ENCODE measurements around the gene WNT8A. TPM values are rescaled to one million over a fixed set of nuclear protein-coding genes. Genes with fewer than 3 reads are reported as not detected.

WNT8A gene
- total RNA-seq, 1 experiment from 2014 or later = not detected

DNA sequence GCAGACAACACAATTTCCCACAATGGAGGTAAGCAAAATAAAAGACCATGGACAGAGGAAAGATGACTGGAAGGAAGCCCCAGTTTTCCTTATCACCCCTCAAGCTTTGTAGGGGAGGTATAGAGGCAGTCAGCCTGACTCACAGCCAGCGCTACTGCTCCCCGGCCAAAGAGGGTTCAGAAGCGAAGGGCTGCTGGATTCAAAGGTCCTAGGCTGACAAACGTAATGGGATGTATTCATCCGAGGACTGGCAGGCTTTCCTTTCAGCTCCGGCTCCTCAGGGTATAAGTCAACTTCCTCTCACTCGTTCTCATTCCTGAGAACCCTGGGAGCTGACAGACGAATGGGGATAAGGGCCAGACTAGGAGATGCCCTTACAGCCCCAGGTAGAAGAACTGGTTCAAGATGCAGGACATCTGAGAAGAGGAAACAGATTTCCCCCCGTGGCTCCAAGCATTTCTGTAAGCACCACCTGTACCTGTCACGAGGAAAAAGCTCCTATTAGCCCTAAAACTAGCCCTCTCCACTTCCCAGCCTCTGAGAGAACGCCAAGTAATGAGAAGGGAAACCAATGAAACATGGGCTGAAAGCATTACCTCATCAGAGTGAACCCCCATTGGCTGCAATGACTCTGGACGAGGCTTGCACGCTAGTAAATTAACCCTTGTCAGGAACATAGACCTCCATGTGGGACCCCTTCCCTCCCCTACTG is 28.8 kb upstream of the WNT8A start (continued):
- TF ChIP-seq, protein P1, sequence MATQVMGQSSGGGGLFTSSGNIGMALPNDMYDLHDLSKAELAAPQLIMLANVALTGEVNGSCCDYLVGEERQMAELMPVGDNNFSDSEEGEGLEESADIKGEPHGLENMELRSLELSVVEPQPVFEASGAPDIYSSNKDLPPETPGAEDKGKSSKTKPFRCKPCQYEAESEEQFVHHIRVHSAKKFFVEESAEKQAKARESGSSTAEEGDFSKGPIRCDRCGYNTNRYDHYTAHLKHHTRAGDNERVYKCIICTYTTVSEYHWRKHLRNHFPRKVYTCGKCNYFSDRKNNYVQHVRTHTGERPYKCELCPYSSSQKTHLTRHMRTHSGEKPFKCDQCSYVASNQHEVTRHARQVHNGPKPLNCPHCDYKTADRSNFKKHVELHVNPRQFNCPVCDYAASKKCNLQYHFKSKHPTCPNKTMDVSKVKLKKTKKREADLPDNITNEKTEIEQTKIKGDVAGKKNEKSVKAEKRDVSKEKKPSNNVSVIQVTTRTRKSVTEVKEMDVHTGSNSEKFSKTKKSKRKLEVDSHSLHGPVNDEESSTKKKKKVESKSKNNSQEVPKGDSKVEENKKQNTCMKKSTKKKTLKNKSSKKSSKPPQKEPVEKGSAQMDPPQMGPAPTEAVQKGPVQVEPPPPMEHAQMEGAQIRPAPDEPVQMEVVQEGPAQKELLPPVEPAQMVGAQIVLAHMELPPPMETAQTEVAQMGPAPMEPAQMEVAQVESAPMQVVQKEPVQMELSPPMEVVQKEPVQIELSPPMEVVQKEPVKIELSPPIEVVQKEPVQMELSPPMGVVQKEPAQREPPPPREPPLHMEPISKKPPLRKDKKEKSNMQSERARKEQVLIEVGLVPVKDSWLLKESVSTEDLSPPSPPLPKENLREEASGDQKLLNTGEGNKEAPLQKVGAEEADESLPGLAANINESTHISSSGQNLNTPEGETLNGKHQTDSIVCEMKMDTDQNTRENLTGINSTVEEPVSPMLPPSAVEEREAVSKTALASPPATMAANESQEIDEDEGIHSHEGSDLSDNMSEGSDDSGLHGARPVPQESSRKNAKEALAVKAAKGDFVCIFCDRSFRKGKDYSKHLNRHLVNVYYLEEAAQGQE (IDR thresholded peaks at IDR 0.05; ENCODE audit: low read depth) = no peak
- TF ChIP-seq ATF3 (IDR thresholded peaks at IDR 0.05) = no peak

DNA sequence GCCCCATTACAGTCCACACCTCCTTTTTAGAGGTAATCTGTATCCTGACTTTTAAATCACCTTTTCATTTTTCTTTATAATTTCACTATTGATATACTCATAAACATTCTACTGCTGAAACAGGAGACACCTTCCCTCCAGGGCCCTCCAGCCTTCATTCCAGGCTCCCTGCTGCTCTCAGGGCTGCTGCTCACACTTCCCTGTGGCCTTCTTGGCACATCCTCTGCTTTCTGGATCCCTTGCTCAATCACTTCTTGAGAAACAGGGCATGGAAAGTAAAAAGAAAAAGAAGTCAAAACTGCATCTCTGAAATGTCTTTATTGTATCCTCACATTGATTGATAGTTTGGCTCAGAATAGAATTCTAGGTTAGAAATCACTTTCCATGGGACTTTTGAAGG is 19.3 kb upstream of the WNT8A start:
- no peaks in the 10 kb centered on the region for H3K4me1 ChIP-seq (ENCODE audit: control insufficient read depth in 1 of 2, insufficient read depth in 2 of 2, low read length in 2 of 2)
- no peaks in the 10 kb centered on the region for H3K79me2 ChIP-seq (ENCODE audit: insufficient read depth, low read length)
- H3K4me2 ChIP-seq (ENCODE audit: low read length) = no peak overlapping the region
- H4K20me1 ChIP-seq (ENCODE audit: insufficient read depth) = no peaks in the 10 kb centered on the region
- no peak overlapping the region for H3K27ac ChIP-seq (ENCODE audit: low read depth, low read length)
- POLR2A ChIA-PET = no interaction called here
- no peak overlapping the region for H2AFZ ChIP-seq (ENCODE audit: low read depth, low read length, poor library complexity, severe bottlenecking)
- TF ChIP-seq ELF1 (IDR thresholded peaks at IDR 0.05; ENCODE audit: borderline replicate concordance, low read depth) (no peak), YY1 (IDR thresholded peaks at IDR 0.05; ENCODE audit: extremely low read depth, insufficient replicate concordance, low read depth, low read length) (no peak), EZH2 (IDR thresholded peaks at IDR 0.05) (no peak), ZNF274 (IDR thresholded peaks at IDR 0.05; ENCODE audit: low read depth, low read length) (no peak), TCF7L2 (IDR thresholded peaks at IDR 0.05; ENCODE audit: borderline replicate concordance, extremely low read depth, insufficient read depth, insufficient read length) (no peak), SP1 (IDR thresholded peaks at IDR 0.05; ENCODE audit: low read depth) (no peak)
- intact Hi-C loops (cut with micrococcal nuclease) = no loop called here
- H3K36me3 ChIP-seq (ENCODE audit: control insufficient read depth in 1 of 2, insufficient read depth in 2 of 2, low read length in 2 of 2) = no peaks in the 10 kb centered on the region
- H3K27me3 ChIP-seq (ENCODE audit: insufficient read depth, low read length) = no peaks in the 10 kb centered on the region
- RAD21 ChIA-PET (ENCODE audit: low non-redundant PET in 1 of 2, low total read pairs in 2 of 2, uncharacterized antibody in 2 of 2, unreplicated experiment in 2 of 2) = interaction anchor here in 1 of 2 experiments (0.5 to 1.1 kb wide), 3 partner anchors 28 to 207 kb away, joined by 3 to 4 read pairs (median 4); no protein-coding TSS in a partner anchor
- H3K4me3 ChIP-seq (replicated peaks in 1 of 2; ENCODE audit: low read depth in 1 of 2, low read length in 2 of 2) = no peak overlapping the region
- no peaks in the 10 kb centered on the region for H3K9me2 ChIP-seq (ENCODE audit: insufficient read depth)
- H3K9me3 ChIP-seq (ENCODE audit: control insufficient read depth in 1 of 2, insufficient read depth in 1 of 2, low read depth in 1 of 2, low read length in 2 of 2) = no peaks in the 10 kb centered on the region
- CTCF ChIA-PET = interaction anchor here (0.6 to 1.7 kb wide), 13 partner anchors 8 to 435 kb away, joined by 3 to 12 read pairs (median 5); partner anchors contain the start of gene FAM13B
- ATAC-seq = no peak
- no peak for DNase-seq (ENCODE audit: low read depth, low spot score)
- no TSS peak for BruUV-seq (replicated peaks)
- H3K9ac ChIP-seq (ENCODE audit: low read length) = no peak overlapping the region
